Stimulated activated naive CD4-positive, alpha-beta T cell (primary cell): ENCODE results near the gene SPAG16.
"Not testable (repeated sequence)": the region's sequence is repeated elsewhere in the genome, so short reads cannot be mapped to it uniquely, and the experiment has no call there.

Experiments
- DNase-seq, 6 experiments: peaks; one replicate each; lab custom pipeline; 2025; lab: John Stamatoyannopoulos, UW

Gene SPAG16

DNA sequence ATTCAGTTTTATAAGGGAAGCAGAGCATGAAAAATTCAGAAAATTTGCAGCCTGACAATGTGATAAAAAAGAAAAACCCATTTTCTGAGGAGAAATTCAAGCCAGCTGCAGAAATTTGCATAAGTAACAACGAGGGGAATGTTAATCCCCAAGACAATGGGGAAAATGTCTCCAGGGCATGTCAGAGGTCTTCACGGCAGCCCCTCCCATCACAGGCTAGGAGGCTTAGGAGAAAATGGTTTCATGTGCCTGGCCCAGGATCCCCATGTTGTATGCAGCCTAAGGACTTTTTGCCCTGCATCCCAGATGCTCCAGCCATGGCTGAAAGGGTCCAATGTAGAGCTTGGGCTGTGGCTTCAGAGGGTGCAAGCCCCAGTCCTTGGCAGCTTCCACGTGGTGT, 714.7 kb downstream of the SPAG16 start:
- DNase-seq, result not testable (repeated sequence)

DNA sequence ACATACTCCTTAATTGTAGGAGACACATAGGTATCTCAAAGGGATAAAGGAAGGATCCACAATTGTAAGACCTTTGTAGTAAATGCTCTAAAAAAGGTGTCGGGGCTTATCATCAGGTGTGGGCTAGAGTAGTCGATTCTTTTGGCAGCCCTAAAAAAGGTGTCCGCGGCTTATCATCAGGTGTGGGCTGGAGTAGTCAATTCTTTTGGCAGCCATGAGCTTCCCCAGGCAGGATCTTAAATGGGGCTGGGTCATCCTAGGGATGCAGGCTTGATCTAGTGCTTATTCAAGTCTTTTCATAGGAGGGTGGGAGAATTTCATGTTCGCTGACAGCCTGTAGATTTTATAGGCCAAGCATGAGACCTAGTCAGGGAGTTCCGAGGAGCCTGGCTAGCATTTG, 720.2 kb downstream of the SPAG16 start:
- DNase-seq, result no peak

DNA sequence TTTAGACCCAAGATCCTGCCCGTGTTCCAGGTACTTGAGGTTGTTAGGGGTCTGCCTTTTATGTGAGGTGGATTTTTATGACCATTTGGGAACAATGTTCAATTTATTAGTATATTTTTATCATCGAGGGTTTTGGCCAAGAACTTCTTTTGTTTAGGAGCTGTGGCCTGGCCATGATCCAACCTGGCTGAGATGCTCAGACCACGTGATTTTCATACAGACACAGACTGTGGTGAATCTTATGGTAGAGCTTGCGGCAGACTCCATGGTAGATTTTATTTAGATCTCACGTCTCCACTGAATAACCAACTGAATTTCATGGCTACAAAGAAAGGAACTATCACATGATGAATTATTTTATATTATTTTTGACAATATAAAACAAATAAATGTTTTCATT, 721.1 kb downstream of the SPAG16 start:
- no peak for DNase-seq

DNA sequence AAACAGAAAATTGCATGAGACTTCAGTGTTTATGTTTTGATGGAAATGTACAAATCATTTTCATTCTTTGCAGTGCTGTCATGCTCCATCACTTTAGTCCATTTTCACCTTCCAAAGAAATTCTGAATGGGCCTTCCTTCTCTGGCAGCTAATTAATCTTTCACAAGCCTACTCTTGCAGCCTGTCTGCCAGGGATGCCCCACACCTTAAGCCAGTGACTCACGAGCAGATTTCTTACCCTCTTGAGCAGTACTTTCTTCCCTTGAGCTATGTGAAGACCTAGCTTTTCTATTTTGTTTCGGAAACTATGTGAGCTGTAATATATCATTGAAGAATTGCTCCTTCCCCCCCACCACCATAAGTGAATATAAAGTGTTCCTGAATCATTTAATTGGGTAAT, 722.3 kb downstream of the SPAG16 start:
- no peak for DNase-seq

DNA sequence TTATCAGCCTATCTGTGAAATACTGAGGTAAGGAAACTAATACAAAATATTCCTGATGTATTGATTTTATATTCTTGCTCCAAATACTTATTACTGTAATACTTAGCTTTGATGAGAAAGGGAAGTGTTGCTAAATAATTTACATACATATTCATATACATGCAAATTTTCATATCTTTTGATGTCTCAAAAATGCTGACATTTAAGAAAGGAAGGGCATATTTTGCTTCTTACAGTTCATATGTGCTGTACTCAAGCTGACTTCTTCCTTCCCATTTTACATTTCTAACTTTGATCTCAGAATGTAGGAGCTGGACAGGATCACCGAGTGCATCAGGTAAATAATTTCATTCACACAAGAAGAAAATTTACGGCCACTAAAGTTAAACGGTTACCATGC, 727.4 kb downstream of the SPAG16 start:
- DNase-seq, result no peak

DNA sequence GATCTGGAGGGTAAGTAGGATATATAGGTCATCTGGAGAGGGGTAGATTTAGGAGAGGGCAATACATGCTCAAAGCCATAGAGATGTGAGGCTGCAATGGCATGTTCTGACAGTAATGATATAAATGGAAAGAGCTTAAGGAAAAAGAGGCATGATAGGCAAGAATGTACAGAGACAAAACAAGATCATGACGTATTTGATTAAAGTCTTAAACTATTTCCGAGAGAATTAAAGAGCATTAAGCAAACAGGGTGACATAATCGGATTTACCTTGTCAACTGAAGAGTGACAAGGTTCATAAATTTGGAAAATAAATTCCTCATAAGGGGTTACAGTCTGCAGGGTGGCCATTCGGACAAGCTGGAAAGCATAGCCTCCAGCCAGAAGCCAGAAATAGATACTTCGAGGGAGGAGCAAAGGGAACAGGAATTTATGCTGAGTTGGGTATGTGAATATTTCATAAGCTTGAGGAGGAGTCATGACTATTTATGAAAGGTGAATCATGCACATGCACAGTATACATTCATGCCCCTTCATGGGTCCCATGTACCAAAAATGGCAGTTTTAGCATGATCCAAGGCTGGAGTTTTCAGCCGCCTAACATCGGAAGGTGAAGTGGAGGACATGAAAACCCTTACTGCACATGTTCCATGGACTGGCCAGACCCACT, 730.4 kb downstream of the SPAG16 start:
- DNase-seq, result no peak

DNA sequence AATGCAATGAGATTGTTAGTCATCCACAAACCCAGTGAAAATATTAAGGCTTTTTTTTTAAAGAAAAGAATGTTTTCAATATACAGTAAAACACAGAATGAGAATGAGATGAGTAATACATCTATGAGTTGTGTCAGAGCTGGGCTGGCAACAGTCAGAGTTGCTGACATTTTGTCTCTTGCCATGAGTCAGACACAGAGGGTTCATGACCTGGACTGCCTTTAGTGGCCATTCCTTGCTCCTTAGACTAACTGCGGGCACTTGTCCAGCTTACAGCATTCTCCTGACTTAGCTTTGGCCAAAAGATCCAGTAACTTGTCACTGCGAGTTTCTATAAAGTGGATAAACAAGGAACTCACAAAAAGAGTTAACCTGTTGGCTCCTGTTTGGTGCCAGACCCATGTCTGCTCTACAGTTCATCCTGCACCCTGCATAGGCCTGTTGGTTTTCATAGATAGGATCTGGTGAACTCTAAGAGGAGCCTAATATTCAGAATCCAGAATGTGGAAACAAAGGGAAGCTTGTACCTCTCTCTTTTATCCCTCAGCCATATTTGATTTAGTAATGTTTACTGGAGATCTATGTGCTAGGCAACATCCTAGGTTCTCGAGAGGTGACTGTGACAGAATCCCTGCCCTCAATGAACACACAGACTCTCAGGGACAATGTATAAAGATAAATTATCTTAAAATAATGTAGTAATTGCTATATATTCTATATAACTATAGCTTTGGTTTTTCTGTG, 735.1 kb downstream of the SPAG16 start:
- DNase-seq, result no peak

DNA sequence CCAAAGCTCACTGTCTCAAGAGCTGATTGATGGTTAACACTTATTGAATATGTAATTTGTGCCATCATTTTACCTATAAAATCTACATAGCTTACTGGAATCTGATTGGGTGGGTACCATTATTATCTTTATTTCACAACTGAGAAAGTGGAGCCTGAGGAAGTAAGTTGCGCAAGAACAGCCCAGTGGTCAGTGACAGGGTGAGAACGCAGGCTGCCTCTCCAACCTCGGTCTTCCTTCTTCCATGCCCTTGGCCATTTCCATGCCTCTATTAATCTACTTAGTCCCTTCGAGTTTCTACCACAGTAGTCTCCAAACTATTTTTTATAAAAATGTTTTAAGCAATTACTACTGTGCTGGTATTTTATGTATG, 735.7 kb downstream of the SPAG16 start:
- no peak for DNase-seq

DNA sequence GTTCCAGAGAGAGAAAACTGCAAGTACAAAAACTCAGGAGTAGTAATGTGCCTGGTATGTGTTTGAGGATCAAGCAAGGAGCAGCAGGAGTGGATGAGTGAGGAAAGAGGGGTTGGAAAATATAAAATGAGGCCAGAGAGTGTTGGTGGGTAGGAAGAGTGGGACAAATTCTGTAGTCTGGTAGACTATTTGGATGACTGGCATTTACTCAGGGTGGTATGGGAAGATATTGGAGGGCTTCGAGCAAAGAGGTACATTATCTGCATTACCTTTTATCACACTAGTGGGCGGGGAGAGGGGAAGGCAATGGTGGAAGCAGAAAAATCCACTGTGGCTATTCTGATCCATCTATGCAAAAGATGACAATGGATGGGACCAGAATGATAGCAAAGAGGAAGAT, 744.9 kb downstream of the SPAG16 start:
- no peak for DNase-seq

DNA sequence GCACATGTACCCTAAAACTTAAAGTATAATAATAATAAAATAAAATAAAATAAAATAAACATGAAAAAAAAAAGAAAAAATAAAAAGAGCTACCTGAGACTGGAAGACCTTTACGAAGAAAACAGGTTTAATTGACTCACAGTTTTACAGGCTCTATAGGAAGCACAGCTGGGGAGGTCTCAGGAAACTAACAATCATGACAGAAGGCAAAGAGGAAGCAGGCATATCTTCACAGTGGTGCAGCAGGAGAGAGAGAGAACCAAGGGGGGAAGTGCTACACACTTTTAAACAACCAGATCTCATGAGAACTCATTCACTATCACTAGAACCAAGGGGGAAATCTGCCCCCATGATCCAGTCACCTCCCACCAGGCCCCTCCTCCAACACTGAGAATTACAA, 747.3 kb downstream of the SPAG16 start:
- DNase-seq, result no peak

DNA sequence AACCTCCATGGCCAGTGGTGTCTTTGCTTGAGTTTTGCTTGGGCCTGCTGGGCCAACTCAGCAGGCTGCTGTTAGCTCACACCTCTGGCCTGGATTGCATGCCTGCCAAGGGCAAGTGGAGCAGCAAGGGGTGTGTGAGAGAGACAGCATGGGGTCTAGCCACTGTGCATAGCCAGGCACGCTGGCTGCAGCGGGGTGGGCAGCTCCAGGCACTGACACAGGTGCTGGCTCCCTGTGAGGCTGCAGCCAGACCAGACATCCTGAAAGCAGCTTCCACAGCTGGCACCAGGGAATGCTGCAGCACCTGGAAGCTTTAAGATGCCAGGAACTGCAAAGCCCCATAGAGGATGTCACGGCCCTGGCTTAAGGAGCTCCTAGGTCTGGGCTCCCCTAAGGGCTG, 750.2 kb downstream of the SPAG16 start:
- no peak for DNase-seq

DNA sequence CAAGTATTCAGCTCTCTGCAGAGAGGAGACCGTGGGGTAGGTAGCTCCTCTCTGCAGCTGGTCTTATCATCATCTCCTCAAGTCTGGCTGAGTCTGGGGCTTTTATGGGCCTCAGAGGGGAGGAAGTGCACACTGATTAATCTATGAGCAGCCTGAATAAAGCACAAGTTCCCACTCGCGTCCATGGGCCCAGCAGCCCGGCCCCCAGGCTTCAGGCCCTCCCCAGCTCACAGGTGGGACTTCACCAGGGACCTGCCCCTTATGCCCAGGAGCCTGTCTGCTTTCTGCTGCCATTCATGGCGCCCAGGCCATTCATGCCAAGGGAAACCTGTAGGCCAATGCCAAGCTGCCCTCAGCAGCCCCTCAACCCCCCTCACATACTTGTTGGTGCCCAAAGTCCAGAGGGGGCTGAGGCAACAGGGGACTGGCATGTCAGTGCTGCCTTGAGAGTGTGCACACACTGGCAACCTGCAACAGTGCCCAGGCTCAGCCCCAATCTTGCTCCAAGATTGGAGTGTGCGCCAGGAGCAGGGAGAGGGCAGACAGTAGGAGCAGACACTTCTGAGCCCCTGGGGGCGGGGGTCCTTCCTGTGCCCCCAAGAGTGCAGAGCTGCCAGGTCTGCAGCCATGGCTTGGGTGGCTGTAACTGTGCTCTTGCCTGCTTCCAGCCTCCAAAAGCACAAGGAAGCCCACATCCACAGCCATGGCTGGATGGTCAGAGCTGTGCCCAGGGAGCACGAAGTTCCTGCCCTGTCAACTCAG, 751.0 kb downstream of the SPAG16 start:
- DNase-seq, result no peak

DNA sequence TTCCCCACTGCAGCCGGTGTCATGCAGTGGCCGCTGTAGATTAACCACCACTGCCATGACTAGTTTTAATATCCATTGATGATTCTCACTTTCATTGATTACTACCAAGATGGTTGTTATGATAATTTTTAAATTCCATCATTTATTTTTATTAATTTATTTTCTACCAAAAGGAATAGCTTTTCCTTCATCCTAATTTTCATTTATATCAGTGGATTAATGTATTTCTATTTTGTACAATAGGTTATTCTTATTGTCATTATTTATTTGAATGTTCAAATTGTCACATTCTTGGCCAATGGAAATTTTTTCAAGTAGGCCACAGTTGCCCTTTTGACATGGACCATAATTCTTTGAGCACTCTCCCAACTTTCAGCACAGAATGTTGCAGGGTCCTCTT, 751.7 kb downstream of the SPAG16 start:
- DNase-seq, result no peak

DNA sequence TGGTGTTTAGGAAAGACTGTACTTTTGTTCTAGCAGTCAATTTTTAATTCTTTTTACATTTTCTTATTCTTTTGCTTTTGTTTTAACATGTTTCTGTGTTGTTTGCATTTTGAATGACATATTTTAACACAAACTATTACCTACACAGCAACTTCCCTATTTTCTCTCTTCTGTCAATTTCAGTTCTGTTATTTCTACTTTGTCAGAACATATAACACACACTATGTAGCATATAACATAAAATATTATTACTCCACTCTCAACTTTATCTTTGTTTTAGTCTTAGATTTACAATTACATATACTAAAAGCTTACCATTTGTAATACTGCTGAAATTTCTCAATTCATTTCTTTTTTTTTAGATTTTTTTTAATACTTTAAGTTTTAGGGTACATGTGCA, 753.9 kb downstream of the SPAG16 start:
- no peak for DNase-seq

DNA sequence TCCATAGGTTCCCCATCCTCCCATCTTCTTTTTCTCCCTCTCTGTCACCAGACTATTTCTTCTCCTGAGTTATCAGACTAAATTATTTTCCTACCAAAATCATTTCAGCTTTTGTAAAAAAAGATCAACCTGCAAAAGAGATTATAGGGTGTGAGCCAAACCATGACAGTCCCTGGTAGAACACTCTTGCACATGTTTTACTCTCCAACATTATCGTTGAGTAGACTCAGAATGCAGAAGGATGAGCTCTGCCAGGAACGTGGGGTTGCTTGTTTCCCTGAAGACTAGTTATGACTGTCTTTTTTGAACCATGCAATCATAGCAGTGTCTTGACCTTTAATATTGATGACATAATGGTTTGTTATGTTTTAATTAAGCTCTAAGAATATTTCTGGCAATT, 766.5 kb downstream of the SPAG16 start:
- no peak for DNase-seq

DNA sequence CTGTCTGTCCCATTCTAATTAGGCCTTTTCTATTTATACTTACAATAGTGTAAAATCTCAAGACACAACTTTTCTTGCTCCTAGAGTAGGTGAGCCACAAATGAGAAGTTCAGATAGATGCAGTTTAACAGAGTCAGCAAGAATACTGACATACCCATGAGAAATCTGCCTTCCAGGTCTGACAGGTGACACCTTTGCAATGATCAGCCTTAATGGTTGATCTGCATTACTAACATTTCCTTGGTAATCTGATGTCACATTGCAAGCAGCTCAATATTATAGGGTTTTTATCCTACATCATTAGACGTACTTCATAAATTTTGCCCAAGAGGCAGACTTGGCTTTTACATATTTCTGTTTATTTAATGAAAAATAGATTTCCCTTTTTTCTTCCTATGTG, 767.3 kb downstream of the SPAG16 start:
- no peak for DNase-seq

DNA sequence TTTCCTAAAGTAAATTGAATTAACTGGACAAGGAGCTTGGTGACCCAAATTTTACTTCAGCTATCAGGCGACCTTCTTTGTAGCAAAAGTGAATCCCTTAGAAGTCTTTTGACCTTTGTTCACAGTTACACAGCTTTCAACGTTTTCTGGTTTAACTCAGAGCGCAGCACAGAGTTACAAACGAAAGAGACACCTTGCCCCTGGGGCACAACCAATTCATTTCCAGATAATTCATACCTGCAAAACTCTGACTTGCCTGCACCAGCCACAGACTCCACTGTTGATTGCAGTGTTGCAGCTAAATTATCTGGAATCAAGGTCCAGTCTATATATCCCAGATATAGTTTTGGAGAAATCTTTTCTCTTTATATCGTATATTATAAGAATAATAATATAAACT, 768.0 kb downstream of the SPAG16 start:
- DNase-seq, result no peak

DNA sequence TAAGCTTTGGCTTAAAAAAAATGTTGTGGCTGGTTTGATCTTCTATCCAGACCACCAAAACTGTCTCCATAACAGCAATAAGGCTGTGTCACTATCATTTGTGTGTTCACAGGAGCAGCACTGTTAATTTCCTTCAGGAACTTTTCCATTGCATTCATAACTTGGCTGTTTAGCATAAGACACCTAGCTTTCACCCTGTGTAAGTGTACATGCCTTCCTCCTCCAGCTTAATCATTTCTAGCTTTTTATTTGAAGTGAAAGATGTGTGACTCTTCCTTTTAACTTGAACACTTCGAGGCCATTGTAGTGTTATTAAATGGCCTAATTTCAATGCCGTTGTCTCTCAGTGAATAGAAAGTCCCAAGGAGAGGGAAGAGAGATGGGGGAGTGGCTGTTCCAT, 773.7 kb downstream of the SPAG16 start:
- DNase-seq, result no peak

DNA sequence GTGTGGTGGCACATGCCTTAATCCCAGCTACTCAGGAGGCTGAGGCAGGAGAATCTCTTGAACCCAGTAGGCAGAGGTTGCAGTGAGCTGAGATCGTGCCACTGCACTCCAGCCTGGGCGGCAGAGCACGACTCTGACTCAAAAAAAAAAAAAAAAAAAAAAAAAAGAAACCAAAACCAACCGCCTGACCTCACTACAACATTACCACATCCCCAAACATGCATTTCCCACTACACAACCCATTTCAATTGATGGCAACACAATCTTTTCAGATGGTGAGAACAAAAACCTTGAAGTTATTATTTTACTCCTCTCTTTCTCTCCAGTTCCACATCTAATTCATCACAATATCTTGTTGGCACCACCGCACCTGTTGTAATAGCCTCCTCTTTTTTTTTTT, 778.0 kb downstream of the SPAG16 start:
- DNase-seq, result not testable (repeated sequence)

DNA sequence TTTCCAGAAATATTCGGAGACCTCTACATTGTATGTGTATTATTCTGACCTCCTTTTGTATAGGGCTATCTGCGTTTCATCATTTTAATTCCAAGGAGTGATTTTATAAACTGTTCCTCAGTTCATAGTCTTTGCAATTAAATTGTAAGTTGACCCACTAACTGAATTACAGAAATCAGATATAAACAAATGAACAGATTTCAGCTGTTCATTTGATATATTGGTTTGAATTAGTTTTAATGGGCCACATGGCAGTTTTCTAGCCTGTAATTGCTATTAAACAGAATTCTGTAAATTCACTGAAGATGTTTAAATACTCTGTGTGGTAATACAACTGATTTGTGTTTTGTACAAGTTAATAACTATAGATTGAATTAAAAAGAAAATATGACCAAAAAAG, 780.2 kb downstream of the SPAG16 start:
- DNase-seq, result no peak

DNA sequence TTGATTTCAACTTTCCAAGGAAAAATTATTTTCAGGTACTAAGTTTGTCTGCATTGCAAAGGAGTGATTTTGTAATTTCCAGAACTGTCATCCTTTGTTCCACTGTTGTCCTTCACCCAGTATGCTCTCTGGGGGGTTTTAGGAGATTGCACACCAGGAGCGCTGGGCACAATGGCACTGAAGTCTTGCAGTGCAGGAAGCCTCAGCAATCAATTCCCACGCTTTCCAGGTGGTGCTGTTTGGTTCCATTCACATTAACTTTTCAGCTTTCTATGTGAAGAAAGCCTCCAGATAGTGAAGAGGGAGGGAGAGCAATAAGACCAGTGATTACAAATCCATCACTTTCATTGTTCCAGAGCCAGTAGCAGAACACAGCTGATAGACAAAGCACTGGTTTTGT, 782.6 kb downstream of the SPAG16 start:
- no peak for DNase-seq

DNA sequence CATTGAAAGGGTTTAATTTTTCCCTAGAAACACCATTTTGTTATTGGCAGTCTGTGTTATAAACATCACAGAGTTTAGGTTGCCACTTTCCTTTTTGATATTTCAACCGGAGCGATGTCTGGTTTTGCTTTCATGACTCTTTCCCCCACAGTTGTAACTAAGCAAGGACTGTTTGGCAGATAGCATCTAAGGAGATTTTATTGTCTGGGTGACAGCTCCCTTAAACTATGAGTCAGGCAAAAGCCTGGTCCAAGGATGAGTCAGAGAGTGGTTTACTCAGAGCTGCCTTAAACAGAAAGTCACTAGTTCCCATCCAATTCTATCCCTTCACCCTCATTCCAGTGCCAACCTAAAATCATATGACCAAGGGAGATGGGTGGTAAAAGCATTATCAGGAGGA, 785.0 kb downstream of the SPAG16 start:
- DNase-seq, result no peak

DNA sequence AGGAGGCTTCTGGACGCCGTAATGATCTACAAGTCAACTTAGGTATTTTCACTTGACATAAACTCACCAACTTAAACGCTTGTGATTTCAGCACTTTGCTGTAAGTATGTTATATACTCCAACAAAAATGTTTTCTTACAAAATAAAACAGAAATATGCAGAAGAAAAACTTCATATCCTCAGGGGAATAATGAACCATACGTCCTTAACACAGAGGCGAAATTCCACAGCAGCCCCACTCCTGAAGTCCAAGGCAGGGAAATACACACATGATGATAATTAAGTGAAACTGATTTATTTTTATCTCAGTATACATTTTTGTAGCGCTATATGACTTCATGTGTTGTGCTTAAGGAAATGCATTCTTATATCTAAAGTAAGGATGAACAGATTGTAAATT, 791.2 kb downstream of the SPAG16 start:
- no peak for DNase-seq
